Fibroblast of lung (primary cell): ENCODE data around the gene MNT.

Experiments
- CTCF ChIP-seq, 2 donors: IDR thresholded peaks in 1 of 2; conservative IDR thresholded peaks in 1 of 2; 1 replicate in 1 of 2; 2 replicates in 1 of 2; pipeline ENCODE4 v1.5.1; 2011 to 2012; ENCODE audit warnings: low read length in 2 of 2, control low read depth in 1 of 2, inconsistent platforms in 1 of 2, low read depth in 1 of 2, mild to moderate bottlenecking in 1 of 2
- EZH2 ChIP-seq: IDR thresholded peaks from 2 replicates; pipeline ENCODE4 v1.5.1; 2012; ENCODE audit warnings: low read length, control low read depth, mild to moderate bottlenecking; ENCODE audit errors: missing control alignments

- no peak for TF ChIP-seq CTCF (conservative IDR thresholded peaks at IDR 0.05 in 1 of 2, IDR thresholded peaks at IDR 0.05 in 1 of 2; ENCODE audit: low read depth in 1 of 2, low read length in 2 of 2)
- no peak for TF ChIP-seq EZH2
Measured at GRCh38 chr17:2444382-2444781, 43.5 kb upstream of the MNT start.
